Smooth muscle cell (in vitro differentiated cells): ENCODE data around the gene MYL3. TPM values are rescaled to one million over a fixed set of nuclear protein-coding genes. Genes with fewer than 3 reads are reported as not detected.

Experiments
- DNase-seq: peaks from one replicate; lab custom pipeline; 2025; ENCODE audit not compliant: unreplicated experiment; lab: John Stamatoyannopoulos, UW
- H2AFZ ChIP-seq: fragments of 200-600 bp; sonication (generic); 2 replicates; pipeline ENCODE4 v1.6.0; 2016; ENCODE audit warnings: antibody characterized with exemption, low read depth, mild to moderate bottlenecking
- H3F3A ChIP-seq: fragments of 200-600 bp; sonication (generic); 2 replicates; pipeline ENCODE4 v1.6.0; 2017; ENCODE audit warnings: antibody characterized with exemption, low read depth
- H3K27ac ChIP-seq: fragments of 200-600 bp; sonication (generic); 2 replicates; pipeline ENCODE4 v1.5.1; 2016; ENCODE audit warnings: low read depth, mild to moderate bottlenecking
- H3K27me3 ChIP-seq: fragments of 200-600 bp; sonication (generic); 2 replicates; pipeline ENCODE4 v1.6.1; 2016; ENCODE audit warnings: low read depth, mild to moderate bottlenecking
- H3K36me3 ChIP-seq: fragments of 200-600 bp; sonication (generic); 2 replicates; pipeline ENCODE4 v1.5.1; 2016; ENCODE audit warnings: low read depth
- H3K4me1 ChIP-seq: fragments of 200-600 bp; sonication (generic); 2 replicates; pipeline ENCODE4 v1.5.1; 2016; ENCODE audit warnings: low read depth
- H3K4me2 ChIP-seq: fragments of 200-600 bp; sonication (generic); 2 replicates; pipeline ENCODE4 v1.6.0; 2016; ENCODE audit warnings: mild to moderate bottlenecking
- H3K4me3 ChIP-seq: fragments of 200-600 bp; sonication (generic); 2 replicates; pipeline ENCODE4 v1.5.1; 2016; ENCODE audit warnings: mild to moderate bottlenecking
- H3K79me2 ChIP-seq: fragments of 200-600 bp; sonication (generic); 2 replicates; pipeline ENCODE4 v1.6.0; 2016; ENCODE audit warnings: low read depth, mild to moderate bottlenecking
- H3K9ac ChIP-seq: fragments of 200-600 bp; sonication (generic); 2 replicates; pipeline ENCODE4 v1.6.0; 2016; ENCODE audit warnings: low read depth
- H3K9me3 ChIP-seq: fragments of 200-600 bp; sonication (generic); replicated peaks from 2 replicates; pipeline ENCODE4 v1.5.1; 2016; ENCODE audit warnings: low read depth
- H4K20me1 ChIP-seq: fragments of 200-600 bp; sonication (generic); 2 replicates; pipeline ENCODE4 v1.6.0; 2016; ENCODE audit warnings: low read depth
- WGBS: methylation state at CpG from one replicate; pipeline ENCODE4 v1.1.7; 2016; ENCODE audit warnings: low lambda C conversion rate; 5-methylcytosine and 5-hydroxymethylcytosine counted together
- polyA plus RNA-seq: library from polyadenylated mRNA; unstranded; fragments of >200 nt; fragmentation: Nextera tagmentation; extraction: Ambion mirVana; gene quantifications from 2 replicates; pipeline ENCODE4 v1.2.1, GENCODE V29; 2016
- total RNA-seq: library from RNA; depleted of rRNA; stranded (reverse); fragments of >200 nt; gene quantifications from 2 replicates; pipeline ENCODE4 v1.2.3, GENCODE V29; 2014
- TF ChIP-seq, protein P1 (sequence below): fragments of 200-600 bp; sonication (generic); IDR thresholded peaks from 2 replicates; pipeline ENCODE4 v1.5.1; 2017; ENCODE audit warnings: borderline replicate concordance, mild to moderate bottlenecking, antibody characterized with exemption; ENCODE audit not compliant: insufficient read depth, poor library complexity, severe bottlenecking

The MYL3 gene
- total and polyA plus RNA-seq, 2 experiments from 2014 or later, result 8.4 to 25.6 TPM

DNA sequence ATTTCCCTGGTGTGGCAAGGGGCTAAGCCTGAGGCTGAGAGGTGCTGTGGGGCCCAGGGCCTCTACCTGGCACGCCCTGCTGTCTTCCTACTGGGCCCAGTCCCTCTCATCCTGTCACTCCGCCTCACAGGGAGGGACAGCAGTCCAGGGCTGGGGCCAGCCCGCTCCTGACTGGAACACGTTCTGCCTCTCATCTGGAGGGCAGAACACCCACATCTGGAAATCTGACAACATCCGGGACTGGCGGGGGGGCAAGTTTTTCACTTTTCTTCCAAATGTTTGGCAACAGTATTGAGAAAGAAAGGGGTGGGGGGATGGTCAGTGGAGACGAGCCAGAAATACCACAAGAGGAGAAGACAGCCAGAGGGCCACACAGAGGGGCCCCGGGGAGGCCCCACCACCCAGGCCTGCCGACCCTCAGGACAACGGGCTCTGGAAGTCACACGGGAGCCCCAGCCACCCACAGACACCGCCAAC, 1.8 kb upstream of the MYL3 start:
- H3K36me3 ChIP-seq, result no peaks in the 10 kb centered on the region
- no peak overlapping the region for H3K9ac ChIP-seq
- DNase-seq, result no peak
- H2AFZ ChIP-seq, result no peak overlapping the region
- H3K4me2 ChIP-seq, result peak overlapping the region; percentile 40
- H3K4me3 ChIP-seq, result no peak overlapping the region
- H3K9me3 ChIP-seq, result no peaks in the 10 kb centered on the region
- H3K4me1 ChIP-seq, result no peaks in the 10 kb centered on the region
- 58% methylated on average over 12 of the region's 12 CpGs for WGBS
- no peaks in the 10 kb centered on the region for H4K20me1 ChIP-seq
- no peaks in the 10 kb centered on the region for H3K79me2 ChIP-seq
- TF ChIP-seq, protein P1, sequence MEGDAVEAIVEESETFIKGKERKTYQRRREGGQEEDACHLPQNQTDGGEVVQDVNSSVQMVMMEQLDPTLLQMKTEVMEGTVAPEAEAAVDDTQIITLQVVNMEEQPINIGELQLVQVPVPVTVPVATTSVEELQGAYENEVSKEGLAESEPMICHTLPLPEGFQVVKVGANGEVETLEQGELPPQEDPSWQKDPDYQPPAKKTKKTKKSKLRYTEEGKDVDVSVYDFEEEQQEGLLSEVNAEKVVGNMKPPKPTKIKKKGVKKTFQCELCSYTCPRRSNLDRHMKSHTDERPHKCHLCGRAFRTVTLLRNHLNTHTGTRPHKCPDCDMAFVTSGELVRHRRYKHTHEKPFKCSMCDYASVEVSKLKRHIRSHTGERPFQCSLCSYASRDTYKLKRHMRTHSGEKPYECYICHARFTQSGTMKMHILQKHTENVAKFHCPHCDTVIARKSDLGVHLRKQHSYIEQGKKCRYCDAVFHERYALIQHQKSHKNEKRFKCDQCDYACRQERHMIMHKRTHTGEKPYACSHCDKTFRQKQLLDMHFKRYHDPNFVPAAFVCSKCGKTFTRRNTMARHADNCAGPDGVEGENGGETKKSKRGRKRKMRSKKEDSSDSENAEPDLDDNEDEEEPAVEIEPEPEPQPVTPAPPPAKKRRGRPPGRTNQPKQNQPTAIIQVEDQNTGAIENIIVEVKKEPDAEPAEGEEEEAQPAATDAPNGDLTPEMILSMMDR, result no peak
- no peaks in the 10 kb centered on the region for H3F3A ChIP-seq
- H3K27me3 ChIP-seq, result no peaks in the 10 kb centered on the region
- H3K27ac ChIP-seq, result no peak overlapping the region

DNA sequence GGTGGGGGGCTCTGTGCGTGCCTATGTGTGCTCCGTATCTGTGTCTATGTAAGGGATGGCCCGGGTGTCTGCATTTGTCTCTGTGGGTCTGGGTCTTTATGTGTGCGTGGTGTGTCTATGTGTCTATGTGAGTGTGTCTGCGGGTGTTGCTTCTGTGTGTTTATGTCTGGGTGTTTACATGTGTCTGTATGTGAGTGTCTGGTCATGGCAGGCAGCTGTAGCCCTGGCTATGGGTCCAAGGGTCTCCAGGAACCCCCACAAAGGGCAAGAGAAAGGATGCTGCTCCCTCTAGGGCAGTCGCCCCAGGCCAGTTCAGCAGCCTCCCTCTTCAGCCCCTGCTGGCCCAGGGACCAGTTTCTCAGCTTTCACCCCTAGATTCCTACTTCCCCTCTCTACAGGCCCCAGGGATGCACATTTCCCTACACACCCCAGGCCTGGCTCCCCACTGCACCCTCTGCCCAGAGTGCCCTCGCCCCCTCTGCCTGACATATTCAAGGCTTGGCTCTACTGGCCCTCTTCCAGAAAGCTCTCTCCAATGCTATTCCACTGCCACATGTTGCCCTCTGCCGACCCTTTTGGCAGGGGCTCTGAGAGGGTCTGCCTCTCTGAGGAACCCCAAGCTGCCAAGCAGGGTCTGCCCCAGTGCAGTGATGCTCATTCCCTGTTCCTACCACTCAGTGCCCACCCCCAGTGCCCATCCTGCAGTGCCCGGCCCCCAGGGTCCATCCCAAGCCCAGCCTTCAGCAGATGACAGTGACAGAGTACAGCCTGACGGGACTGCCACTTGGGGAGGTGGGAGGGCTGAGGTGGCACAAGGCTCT, 1.0 kb upstream of the MYL3 start:
- H3K27me3 ChIP-seq, result no peaks in the 10 kb centered on the region
- H4K20me1 ChIP-seq, result no peaks in the 10 kb centered on the region
- no peak overlapping the region for H2AFZ ChIP-seq
- H3K4me2 ChIP-seq, result peak overlapping the region; percentile 40
- TF ChIP-seq, protein P1, result no peak
- 90% methylated on average over 10 of the region's 10 CpGs for WGBS
- H3K4me3 ChIP-seq, result no peak overlapping the region
- no peaks in the 10 kb centered on the region for H3F3A ChIP-seq
- H3K79me2 ChIP-seq, result no peaks in the 10 kb centered on the region
- no peaks in the 10 kb centered on the region for H3K4me1 ChIP-seq
- no peak overlapping the region for H3K9ac ChIP-seq
- DNase-seq, result no peak
- H3K36me3 ChIP-seq, result no peaks in the 10 kb centered on the region
- H3K27ac ChIP-seq, result no peak overlapping the region
- H3K9me3 ChIP-seq, result no peaks in the 10 kb centered on the region

DNA sequence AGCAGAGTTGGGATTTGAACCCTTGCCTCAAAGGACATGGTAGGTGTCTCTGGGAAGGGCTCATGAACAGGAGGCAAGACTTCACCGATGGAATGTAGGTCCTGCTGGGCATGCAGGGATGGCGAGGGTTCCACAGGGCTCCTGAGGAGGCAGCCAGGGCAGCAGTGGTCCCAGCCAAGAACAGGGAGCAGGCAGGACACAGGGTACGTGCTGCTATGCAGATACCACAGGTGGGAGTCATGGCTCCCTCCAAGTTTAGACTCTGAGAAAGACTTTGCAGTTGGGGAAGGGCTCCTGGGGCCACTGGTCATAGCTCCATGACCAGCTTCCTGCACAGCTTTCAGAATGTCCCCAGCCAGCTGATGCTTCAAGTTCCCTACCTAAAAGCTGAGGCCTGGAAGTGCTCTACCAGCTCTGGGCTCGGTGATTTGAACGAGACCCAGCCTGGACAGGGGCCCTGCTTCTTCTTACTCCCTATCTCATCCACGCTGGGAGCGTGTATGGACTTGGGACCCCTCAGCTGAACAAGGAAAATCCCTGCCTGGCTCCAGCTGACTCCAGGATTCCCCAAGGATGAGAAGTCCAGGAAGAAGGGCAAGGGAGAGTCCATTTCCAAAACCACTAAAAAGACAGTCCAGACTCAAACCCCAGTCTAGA, 747 bp downstream of the MYL3 start:
- H3K79me2 ChIP-seq, result no peaks in the 10 kb centered on the region
- H3K4me3 ChIP-seq, result no peak overlapping the region
- H3F3A ChIP-seq, result no peaks in the 10 kb centered on the region
- no peak overlapping the region for H2AFZ ChIP-seq
- no peaks in the 10 kb centered on the region for H3K36me3 ChIP-seq
- H3K9me3 ChIP-seq, result no peaks in the 10 kb centered on the region
- TF ChIP-seq, protein P1, result no peak
- H4K20me1 ChIP-seq, result no peaks in the 10 kb centered on the region
- H3K27ac ChIP-seq, result no peak overlapping the region
- 90% methylated on average over 7 of the region's 7 CpGs for WGBS
- no peak for DNase-seq
- H3K4me1 ChIP-seq, result no peaks in the 10 kb centered on the region
- no peaks in the 10 kb centered on the region for H3K27me3 ChIP-seq
- no peak overlapping the region for H3K9ac ChIP-seq
- H3K4me2 ChIP-seq, result no peak overlapping the region
